GM19324 (cell line): ENCODE data around the gene HMMR.

Experiments
- ATAC-seq: cut with Tn5 transposase; IDR thresholded peaks from one replicate; pipeline ENCODE4 v1.9.1; 2021; ENCODE audit warnings: mild to moderate bottlenecking, moderate library complexity; ENCODE audit not compliant: unreplicated experiment, low FRiP score

HMMR gene

DNA sequence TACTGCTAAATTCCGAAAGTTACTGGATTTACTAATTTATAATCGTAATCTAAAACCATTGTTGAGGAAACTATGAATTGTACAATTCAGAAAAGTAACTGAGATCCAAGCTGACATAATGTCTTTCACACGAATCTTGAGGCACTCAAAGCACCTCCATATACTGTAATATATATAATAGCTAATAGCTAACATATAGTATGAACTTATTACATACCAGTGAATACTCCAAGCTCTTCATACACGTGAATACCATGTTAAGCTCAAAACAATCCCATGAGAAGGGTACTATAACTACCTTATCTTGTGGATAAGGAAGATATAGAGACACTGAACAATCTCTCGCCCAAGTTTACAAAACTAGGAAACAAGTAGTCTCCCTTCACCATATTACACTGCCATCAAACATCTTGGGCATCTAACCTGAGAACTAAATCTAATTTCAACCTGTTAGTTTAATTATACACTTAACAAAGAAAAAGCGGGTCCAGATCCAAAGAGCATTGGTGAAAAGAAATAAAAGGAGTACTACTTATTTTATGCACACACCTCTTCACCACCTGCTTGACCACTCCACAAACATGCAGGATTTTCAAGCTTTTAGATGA, 1.6 kb upstream of the HMMR start:
- no peak for ATAC-seq

DNA sequence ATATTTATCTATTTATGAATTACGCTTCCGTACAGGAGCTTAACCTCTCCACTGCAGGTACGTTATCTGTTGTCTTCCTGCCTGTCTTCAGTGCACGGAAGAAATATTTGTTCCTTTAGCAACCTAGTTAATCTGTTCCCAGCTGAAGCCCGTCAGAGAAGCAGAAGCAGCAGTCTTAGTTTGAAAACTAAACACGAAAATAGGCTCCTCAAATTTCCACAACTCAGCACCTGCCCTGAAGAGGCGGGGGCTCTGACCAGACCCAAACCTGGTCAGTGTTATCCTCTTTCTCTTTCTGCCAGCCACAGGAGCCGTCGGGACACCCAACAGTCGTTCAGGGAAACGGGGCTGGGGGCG, 992 bp upstream of the HMMR start:
- peak; percentile 8 for ATAC-seq

DNA sequence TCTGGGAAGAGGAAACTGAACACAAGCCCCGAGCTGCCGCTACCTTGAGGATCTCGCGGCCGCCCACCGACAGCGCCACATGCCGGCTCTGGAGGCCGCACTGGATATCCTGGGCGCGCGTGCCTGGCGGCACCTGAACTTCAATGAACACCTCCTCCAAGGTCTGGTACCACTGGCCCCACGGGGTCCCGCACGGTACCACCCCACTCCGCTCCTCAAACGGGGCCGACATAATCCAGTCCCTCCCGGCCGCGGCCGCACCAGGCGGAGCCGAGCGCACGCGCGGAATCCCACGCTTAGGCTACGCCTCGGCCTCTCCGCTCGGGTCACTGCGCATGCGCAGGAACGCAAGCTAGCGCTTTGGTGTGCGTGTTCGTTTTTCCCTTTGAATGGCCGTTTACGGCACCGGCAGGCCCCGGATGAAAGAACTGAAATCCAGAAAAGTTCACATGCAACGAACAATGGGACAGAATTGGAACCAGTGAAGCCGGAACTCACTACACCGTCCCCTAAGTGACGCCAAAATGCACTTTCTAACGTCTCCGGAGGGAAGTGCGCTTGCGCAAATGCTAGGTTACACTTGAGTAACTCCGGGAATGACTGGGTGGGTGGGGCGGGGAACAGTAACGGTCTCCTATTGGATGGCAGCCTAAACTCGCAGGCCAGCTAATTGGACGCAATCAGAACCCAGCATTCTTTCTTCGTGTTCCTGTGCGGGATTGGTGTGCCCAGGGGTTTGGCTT, 442 bp upstream of the HMMR start, which contains the start of gene NUDCD2:
TSS of gene NUDCD2 (minus strand) at position 284 of the 743 bp plus-strand sequence. CDS start at position 232, 52 bp downstream.
- peak; percentile 84 for ATAC-seq

DNA sequence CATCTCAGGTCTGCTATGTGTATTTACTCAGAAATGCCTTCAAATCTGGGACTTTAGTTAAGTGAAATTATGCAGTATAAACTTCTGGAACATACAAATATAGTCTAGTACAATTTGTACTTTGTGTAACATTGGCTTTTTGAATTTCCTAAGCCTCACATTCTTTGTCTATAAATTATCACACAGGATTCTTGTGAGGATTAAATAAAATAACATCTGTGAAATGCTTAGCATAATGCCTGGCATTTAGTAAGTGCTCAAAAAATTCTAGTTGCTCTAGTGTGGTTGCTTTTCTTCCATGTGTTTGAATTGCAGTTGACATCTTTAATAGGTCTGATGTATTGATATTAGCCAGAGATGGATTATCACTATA, 2.6 kb downstream of the HMMR start:
- ATAC-seq = no peak

DNA sequence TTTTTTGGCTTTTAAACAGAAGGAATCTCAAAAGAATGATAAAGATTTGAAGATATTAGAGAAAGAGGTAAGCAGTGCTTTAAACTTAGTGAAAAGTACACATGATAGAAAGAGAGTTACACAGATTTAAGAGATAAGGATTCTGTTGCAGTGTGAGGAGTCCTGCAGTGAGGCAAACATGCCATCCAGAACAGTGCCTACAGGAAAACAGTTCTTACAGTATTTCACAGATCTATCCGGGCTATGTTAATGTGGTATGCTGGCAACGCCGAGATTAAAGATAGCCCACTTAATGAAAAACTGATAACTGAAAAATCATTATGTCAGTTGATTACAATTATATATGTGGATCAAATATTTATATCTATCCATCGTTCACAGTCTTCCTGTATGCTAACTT, 7.2 kb downstream of the HMMR start:
- ATAC-seq = no peak

DNA sequence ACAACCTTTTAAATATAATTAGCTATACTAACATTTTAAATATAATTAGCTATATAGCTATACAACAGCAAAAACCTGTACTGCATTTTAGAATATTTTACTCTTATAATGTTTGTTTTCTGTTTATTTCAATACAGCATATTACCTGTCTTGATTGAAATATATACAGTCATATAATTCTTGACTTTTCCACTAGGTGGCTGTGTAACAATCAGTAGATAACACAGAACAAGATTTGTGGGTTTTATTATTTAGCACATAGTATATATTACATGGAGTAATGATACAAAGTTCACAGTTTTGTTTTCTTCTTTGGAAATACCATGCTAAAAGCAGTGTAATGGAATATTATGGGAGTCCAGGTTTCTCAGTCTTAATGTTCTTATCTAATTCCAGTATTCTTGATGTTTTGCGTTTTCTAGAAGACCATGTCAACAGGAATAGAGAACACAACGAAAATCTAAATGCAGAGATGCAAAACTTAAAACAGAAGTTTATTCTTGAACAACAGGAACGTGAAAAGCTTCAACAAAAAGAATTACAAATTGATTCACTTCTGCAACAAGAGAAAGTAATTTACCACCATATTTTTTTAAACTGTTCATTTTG, 13.3 kb downstream of the HMMR start:
- ATAC-seq = no peak

DNA sequence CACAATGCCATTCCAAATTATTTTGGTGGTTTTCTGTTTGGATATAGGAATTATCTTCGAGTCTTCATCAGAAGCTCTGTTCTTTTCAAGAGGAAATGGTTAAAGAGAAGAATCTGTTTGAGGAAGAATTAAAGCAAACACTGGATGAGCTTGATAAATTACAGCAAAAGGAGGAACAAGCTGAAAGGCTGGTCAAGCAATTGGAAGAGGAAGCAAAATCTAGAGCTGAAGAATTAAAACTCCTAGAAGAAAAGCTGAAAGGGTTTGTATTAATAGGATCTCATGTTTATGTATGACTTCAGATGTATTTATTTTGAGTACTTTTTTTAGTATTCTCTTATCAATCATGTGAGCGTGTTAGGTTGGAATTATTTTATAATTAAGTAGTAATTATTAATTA, 15.0 kb downstream of the HMMR start:
- no peak for ATAC-seq

DNA sequence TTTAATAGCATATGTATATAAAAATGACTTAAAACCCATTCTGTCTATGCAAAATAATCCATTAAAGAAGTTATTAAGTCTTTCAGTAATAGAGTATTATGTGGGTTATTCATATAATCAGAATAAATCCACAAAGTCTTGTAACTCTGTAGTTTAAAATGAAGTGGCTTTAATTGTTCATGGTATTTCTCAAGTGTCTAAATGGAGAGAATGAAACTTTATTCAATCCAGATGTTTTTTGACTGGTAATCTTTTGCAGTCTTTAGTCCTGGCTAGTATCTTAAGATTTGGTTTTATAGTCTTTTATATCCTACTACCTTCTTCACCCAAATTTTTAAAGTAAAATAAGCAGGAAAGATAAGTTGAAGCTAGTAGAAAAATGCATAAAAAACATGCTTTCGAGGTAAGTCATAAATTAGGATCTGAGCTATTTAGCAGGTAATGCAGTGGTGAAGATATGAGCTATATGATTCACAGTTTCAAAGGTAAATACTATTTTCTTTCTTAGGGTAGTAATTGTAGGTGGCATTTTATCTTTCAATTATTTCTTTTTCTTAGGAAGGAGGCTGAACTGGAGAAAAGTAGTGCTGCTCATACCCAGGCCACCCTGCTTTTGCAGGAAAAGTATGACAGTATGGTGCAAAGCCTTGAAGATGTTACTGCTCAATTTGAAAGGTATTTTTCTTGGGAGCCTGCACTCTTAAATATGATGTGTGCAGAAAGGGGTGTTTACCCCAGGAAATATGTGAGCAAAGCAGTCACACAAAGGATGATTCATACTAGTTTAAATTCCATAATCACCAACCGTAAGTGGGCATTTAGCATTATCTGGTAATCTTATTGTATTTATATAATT, 17.9 kb downstream of the HMMR start:
- no peak for ATAC-seq

DNA sequence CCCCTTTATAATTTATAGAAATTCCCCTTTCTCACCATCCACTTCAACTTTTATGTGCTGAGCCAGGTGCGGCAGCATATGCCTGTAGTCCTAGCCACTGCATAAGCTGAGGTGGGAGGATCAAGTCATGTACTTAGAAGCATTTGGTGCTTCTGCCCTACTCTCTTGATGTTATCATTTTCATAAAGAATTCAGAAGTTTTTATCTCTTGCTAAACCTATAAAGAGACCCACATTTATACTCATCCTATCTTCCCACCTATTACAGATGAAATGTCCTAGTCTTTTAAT, 18.5 kb downstream of the HMMR start:
- ATAC-seq = no peak

DNA sequence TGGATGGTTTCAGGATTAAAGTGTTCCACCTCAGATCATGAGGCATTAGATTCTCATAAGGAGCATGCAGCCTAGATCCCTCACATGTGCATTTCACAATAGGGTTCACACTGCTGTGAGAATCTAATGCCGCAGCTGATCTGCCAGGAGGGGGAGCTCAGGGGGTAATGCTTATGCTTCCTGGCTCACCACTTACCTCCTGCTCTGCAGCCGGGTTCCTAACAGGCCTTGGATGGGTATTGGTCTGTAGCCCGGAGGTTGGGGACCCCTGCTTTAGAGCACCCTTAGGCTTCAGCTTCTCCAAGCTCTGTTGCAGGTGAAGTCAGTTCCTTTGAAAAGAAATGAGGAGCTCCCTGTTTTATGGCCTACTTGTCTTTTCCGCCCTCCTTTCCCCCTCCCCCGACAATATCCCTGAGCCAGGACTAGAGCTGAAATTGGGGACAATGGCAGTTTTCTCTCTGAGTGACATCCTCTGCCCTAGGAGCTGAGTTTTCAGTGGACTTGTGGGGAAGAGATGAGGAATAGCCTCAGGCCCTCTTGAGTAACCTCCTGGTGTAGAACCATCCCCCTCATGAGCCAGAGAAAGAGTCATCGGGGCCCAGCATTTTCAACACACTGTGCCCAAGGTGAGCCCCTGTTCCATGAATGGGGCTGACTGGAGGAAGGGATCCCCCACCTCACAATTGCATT, 28.8 kb downstream of the HMMR start:
- no peak for ATAC-seq

DNA sequence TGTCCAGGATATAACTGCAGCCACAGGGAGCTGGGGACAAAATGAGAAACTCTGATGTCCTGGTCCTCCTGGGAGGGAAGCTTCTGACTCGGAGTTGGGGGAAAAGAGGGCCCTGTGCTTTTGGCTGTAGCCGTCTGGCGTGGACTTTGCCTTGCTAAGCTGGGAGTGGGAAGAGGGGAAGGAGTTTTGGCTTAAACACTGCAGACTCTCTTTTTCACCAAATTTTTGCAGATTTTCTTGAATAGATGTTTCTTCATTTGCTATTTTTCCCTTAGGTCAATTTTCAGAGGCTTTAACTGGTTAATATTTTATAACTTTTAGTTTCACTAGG, 29.3 kb downstream of the HMMR start:
- ATAC-seq = no peak

DNA sequence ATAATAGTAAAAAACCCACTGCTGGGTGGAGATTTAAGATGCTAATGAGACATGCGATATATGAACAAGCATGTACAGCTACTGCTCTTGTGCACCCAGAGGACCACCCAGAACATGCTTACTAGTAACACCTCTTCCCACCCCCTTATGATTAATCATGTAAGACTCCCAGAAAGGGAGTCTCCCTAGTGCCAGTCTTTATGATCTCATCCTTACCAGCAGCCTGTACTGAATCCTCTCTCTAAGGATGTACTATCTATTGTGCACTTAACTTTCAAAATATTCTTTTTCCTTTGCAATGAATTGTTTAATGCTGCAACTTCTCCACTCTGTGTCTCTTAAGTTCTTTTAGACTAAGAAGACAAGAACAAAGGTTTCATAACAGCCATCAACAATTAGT, 35.9 kb downstream of the HMMR start:
- no peak for ATAC-seq

DNA sequence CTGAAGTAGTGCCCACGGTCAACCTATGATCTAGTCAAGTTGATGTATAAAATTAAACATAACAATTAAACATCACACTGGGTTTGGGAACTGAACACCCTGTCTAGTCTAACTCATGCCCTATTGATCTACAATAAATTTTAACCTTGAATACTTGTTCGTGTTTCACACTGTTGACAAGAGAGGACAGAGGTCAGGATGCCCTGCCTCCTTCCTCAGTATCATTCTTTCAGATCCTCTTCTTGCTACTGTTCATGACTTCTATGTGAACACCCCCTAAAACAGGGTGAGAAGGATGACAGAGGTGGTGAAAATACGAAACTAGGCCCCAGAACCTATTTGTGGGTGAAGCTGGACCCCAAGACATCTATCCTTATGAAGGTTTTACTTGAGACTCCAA, 36.9 kb downstream of the HMMR start:
- ATAC-seq = peak; percentile 71

DNA sequence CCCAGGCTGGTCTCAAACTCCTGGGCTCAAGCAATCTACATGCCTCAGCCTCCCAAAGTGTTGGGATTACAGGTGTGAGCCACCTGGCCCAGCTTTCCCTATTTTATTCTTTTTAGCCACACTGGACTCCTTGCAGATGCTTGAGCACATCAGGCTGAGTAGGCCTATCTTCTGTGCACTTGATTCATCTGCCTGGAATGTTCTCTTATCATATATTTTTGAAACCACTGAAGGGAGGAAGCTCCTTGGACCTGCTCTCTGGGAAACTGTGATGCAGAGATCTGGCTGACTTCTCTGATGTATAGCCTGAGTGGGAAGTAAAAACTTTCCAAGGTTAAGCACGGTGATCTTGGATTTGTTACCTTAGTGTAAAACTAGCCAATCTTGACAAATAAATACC, 38.5 kb downstream of the HMMR start:
- no peak for ATAC-seq

DNA sequence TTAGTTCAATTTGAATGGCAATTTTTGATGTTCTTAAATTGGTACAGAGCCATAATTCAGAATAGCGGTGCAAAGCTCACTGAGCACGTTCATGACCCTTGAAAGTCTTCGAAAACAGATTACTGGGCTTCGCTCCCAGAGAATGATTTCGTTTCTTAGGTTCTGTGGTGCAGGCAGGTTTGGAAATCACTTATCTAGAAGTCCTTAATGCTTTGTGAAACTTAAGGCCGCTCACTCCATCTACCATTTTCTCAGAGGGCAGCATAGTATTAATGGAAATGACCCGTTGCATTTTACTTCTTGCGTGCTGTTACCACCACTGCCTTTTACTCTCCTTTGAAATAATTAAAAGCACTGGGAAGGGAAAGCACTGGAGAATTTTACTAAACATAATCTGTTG, 42.1 kb downstream of the HMMR start:
- no peak for ATAC-seq

DNA sequence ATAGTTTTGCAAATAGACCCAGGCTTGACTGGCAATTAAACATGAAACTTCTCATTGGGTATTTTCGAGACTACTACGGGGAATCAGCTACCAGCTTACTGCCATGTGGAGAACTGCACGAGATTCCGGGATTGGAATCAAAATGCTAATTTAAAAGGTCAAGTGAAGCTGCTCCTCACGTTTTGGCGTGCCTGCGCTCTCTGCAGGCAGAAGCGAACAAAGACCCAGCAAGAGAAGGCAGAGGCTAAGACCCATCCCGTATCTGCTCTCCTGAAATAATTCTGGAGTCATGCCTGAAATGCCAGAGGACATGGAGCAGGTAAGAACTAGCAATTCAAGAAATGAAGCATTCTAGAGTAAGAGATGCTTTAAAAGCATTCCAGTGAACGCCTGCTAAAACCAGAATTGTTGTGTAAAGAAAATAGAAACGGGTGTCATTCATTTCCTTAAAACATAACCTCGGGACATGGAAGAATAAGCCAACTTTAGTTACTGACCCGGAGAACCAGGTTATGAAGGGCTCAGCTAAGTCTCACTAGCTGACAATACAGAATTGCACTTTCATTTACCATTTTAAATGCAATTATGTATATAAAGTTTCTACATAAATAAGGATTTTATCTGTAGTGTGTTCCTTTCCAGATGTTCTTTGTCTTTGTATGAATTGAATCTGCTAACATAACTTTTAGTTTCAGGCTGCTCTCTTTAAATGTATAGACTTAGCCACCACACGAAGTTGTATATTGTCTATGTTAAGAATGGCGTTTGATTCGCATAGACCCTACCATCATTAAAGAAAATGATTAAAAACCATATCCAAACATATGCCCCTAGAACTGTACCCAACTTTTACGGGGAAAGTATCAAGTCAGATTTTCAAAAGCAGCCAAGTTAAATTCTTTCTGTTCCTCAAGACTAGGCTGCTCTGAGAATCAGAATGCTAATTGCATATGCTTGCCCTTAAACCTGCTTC, 43.0 kb downstream of the HMMR start:
- ATAC-seq = no peak

DNA sequence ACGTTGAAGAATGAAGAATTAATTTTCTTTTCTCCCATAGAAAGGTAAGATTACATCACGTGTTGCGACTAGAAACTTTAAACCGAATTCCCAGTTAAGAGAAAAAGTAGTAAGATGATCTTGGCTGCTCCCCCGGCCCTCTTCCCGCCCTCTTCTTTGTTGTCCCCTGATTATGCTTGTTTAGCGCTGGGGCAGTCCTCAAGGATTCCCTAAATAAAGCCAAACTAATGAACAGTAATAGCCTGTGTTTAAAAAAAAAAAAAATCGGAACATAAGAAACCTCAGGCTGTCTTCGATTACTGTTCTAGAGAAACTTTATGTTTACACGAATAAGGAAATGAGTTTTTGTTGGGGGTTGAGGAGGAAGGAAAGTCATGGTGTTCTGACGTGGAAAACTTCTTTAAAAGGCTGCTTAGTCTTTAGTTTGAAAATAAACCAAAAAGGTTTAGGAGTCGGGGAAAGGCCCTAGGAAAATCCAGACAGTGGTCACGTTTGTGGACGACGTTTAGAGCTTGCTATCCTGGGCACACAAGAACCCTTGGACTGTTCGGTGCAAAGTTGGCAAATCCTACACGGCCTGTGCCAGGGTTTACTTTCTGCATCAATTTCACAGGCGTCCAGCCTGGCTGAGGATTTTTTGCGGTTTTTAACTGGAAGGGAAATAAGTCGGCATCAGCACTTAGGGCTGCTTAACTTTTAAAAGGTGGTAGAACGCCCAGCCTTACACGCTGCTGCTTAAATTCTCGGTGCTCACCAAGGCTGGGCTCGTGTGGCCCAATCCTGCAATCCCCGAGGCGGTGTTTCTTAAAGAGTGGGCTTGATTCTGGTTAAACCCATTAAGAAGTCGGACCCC, 43.9 kb downstream of the HMMR start:
- no peak for ATAC-seq

DNA sequence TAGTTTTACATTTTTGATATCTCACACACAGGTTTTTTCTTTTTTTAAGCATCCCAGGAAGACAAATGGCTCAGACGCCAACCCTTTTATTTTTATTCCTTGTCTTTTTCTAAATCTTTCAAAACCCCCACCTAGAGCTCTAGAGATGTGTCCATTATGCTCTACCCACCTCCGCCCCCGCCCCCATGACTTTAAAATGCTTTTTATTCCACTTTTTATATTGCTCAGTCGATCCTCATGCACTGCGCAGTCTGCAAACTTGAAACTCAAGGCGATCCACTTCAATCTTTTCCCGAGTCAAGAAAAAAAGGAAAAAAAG, 44.6 kb downstream of the HMMR start:
- ATAC-seq = no peak
